CD4-positive, CD25-positive, alpha-beta regulatory T cell (primary cell): ENCODE data around the gene SLC2A11. TPM values are rescaled to one million over a fixed set of nuclear protein-coding genes. Genes with fewer than 3 reads are reported as not detected.

Experiments used
- ATAC-seq, 2 donors: fragments of 150-1000 bp; cut with Tn5 transposase; one replicate each; pipeline ENCODE4 v1.10.0; 2021; ENCODE audit warnings: low read depth in 2 of 2, moderate number of reproducible peaks in 2 of 2, moderate library complexity in 1 of 2
- DNase-seq, 3 donors: peaks; one replicate each; pipeline versions ENCODE4 v3.0.0 to v3.0.0-alpha.2; 2012 to 2022; ENCODE audit warnings: mixed read lengths in 1 of 3
- H3K27ac ChIP-seq: one replicate; pipeline ENCODE4 v1.7.0; 2013; ENCODE audit warnings: mild to moderate bottlenecking, low read length; ENCODE audit not compliant: insufficient read depth, poor library complexity, severe bottlenecking
- H3K27me3 ChIP-seq: one replicate; pipeline ENCODE4 v1.7.0; 2013; ENCODE audit warnings: low read length; ENCODE audit not compliant: control insufficient read depth, insufficient read depth
- H3K36me3 ChIP-seq: one replicate; pipeline ENCODE4 v1.7.0; 2013; ENCODE audit warnings: mild to moderate bottlenecking, low read length, moderate library complexity; ENCODE audit not compliant: control insufficient read depth, insufficient read depth
- H3K4me1 ChIP-seq: 2 replicates; pipeline ENCODE4 v1.7.0; 2013; ENCODE audit warnings: mild to moderate bottlenecking, low read length; ENCODE audit not compliant: insufficient read depth, control insufficient read depth, poor library complexity, severe bottlenecking
- H3K4me3 ChIP-seq: one replicate; pipeline ENCODE4 v1.7.0; 2013; ENCODE audit warnings: low read depth, mild to moderate bottlenecking, low read length, moderate library complexity
- H3K9me3 ChIP-seq, 2 experiments: 1 replicate in 1 of 2; 2 replicates in 1 of 2; pipeline ENCODE4 v1.7.0; 2013; ENCODE audit warnings: low read length in 2 of 2, mild to moderate bottlenecking in 1 of 2, moderate library complexity in 1 of 2; ENCODE audit not compliant: control insufficient read depth in 2 of 2
- H3K27ac Mint-ChIP-seq, 3 donors: one replicate each; pipeline ENCODE4 v1.8.0; 2020 to 2022; ENCODE audit warnings: mild to moderate bottlenecking in 3 of 3, mixed read lengths in 3 of 3, moderate library complexity in 2 of 3
- H3K27me3 Mint-ChIP-seq: one replicate; pipeline ENCODE4 v1.8.0; 2022; ENCODE audit warnings: mild to moderate bottlenecking, mixed read lengths
- H3K36me3 Mint-ChIP-seq: one replicate; pipeline ENCODE4 v1.8.0; 2020; ENCODE audit warnings: mixed read lengths
- H3K4me1 Mint-ChIP-seq, 4 donors: one replicate each; pipeline ENCODE4 v1.8.0; 2020 to 2022; ENCODE audit warnings: mixed read lengths in 4 of 4, mild to moderate bottlenecking in 1 of 4
- H3K4me3 Mint-ChIP-seq, 4 donors: one replicate each; pipeline ENCODE4 v1.8.0; 2020 to 2022; ENCODE audit warnings: mild to moderate bottlenecking in 4 of 4, mixed read lengths in 4 of 4, moderate library complexity in 3 of 4
- H3K9me3 Mint-ChIP-seq, 7 donors: one replicate each; pipeline ENCODE4 v1.8.0; 2020 to 2022; ENCODE audit warnings: mixed read lengths in 7 of 7, mild to moderate bottlenecking in 3 of 7, moderate library complexity in 2 of 7
- polyA plus RNA-seq, 4 donors: library from polyadenylated mRNA; unstranded; fragments of 300-500 nt; fragmentation: Illumina TruSeq; gene quantifications; one replicate each; pipeline ENCODE4 v1.2.3, GENCODE V29; 2021
- total RNA-seq: library from RNA; stranded (reverse); gene quantifications from one replicate; pipeline ENCODE4 v1.2.3, GENCODE V29; 2022

SLC2A11 gene
- total and polyA plus RNA-seq, 5 donors from 2014 or later, result 2.5 to 8.6 (median 4.2) TPM

DNA sequence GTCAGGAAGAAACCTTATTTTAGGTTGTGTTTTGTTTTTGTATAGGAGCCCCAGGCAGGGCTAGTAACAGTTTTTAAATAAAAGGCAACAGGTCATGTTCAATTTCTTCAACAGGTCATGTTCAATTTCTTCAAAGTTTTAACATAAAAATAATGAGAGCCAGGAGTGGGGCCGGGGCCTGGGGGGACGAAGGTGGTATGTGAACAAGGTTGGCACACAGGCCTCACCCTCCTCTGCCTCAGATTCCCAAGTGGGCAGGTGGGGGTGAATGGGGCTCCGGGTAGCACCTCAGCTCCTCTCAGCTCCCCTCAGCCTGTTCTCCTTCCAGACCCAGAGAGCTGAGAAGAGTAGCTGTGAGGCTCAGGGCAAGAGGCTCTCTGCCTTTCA, 23.3 kb upstream of the SLC2A11 start:
- H3K27me3 ChIP-seq, result no peaks in the 10 kb centered on the region
- H3K4me3 ChIP-seq, result no peak overlapping the region
- Mint-ChIP-seq H3K27me3 (no peaks in the 10 kb centered on the region), H3K9me3 (peaks cover 0 to 2% (median 0%) of the 10 kb centered on the region in 7 donors), H3K4me1 (peaks cover 9 to 18% (median 14%) of the 10 kb centered on the region in 4 donors), H3K36me3 (peaks cover 7% of the 10 kb centered on the region), H3K27ac (no peak overlapping the region), H3K4me3 (no peak overlapping the region)
- no peak overlapping the region for H3K27ac ChIP-seq
- DNase-seq (no peak), ATAC-seq (no peak)
- H3K9me3 ChIP-seq, result no peaks in the 10 kb centered on the region
- H3K4me1 ChIP-seq, result peaks cover 12% of the 10 kb centered on the region
- peaks cover 26% of the 10 kb centered on the region for H3K36me3 ChIP-seq

DNA sequence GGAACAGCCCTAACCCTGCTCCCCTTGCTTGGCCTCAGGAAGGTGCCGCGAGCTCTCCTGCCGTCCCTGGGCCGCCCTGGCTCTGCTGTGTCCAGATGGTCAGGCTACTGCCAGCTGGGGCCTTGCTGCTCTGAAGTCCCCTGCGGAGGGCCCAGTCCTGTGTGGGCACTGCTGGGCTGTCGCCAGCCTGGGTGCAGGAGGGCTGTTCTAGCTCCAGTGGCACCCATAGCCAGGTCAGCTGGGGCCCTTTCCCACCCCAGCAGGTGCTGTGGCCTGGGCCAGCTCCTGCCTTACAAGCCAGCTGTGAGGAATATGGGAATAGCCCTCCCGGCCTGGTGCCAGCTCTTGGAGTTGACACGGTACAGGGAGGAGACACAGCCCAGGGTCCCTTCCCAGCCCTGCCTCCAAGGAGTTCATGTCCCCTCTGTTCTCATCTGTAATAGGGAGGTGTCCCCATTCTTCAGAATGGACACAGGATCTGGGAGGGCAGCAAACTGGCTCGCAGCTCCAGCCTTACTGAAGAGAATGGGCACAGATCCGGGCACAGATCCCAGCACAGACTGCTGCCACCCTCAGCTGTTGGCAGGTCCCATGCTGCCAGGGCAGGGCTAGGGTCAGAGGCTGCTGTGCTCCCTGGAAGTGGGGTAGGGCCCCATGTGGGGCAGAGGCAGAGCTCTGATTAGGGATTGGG, 22.7 kb upstream of the SLC2A11 start:
- DNase-seq, result no peak
- H3K9me3 Mint-ChIP-seq, result peaks cover 0 to 2% (median 0%) of the 10 kb centered on the region in 7 donors
- H3K4me1 Mint-ChIP-seq, result peaks cover 6 to 21% (median 12%) of the 10 kb centered on the region in 4 donors
- Histone ChIP-seq H3K27me3 (no peaks in the 10 kb centered on the region), H3K4me3 (no peak overlapping the region), H3K9me3 (no peaks in the 10 kb centered on the region), H3K27ac (no peak overlapping the region), H3K4me1 (peaks cover 16% of the 10 kb centered on the region), H3K36me3 (peaks cover 22% of the 10 kb centered on the region)
- H3K27me3 Mint-ChIP-seq, result no peaks in the 10 kb centered on the region
- no peak for ATAC-seq
- no peak overlapping the region for H3K27ac Mint-ChIP-seq
- H3K36me3 Mint-ChIP-seq, result peaks cover 7% of the 10 kb centered on the region
- no peak overlapping the region for H3K4me3 Mint-ChIP-seq

DNA sequence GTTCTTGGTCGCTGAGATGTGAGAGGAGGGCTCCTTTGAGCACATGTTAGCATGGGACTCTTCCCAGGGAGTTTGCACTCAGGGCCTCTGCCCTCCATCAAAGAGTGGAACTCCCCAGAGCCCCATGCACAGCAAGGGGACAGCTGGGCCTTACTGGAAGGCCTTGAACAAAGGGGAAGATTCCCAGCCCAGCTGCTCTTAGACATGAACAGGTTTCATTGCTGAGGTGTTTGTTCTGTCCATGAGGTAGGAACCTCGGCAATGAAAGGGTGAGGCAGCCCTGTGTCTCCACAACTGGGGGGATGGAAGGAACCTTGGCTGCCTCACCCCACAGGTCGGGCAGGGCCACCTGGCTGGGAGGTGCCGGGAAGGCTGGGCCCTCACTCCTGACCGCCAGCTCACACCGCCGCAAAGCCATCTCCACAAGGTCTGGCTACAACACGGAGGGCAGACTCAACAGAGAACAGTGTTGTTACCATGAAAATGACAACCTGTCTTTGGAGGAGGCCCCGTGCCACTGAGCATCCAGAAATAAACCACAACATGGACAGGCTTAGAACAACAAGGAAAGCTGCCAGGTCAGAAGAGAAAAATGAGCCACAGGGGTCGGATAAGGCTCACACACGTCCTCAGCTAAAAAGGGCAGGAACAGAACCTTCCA, 22.1 kb upstream of the SLC2A11 start:
- H3K27ac ChIP-seq, result no peak overlapping the region
- H3K9me3 ChIP-seq, result no peaks in the 10 kb centered on the region
- peaks cover 16% of the 10 kb centered on the region for H3K4me1 ChIP-seq
- H3K9me3 Mint-ChIP-seq, result peaks cover 0 to 2% (median 0%) of the 10 kb centered on the region in 7 donors
- DNase-seq (no peak), ATAC-seq (no peak)
- H3K27me3 ChIP-seq, result no peaks in the 10 kb centered on the region
- peak overlapping the region in 2 of 4 donors; percentile 40 to 58 for H3K4me3 Mint-ChIP-seq
- peaks cover 0 to 21% (median 8%) of the 10 kb centered on the region in 4 donors for H3K4me1 Mint-ChIP-seq
- H3K27me3 Mint-ChIP-seq, result no peaks in the 10 kb centered on the region
- peaks cover 22% of the 10 kb centered on the region for H3K36me3 ChIP-seq
- H3K27ac Mint-ChIP-seq, result peak overlapping the region in 1 of 3 donors; percentile 20
- peaks cover 4% of the 10 kb centered on the region for H3K36me3 Mint-ChIP-seq
- no peak overlapping the region for H3K4me3 ChIP-seq

DNA sequence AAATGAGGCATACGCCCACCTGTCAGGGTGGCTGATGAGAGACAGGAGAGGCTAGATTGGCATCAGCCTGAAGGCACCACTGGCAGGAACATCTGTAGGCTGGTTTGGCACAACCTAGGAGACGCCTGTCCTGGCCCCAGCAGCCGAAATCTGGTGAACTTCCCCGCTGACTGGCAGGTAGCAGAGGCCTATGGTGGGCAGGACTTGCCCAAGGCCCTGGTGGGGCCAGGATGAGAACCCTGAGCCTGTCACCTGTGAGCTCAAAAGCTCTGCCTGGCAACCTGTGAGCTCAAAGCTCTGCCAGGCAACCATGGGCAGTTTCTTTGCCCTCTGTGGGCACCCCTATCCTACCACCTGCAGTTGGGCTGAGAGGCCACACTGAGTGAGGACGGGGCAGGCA, 21.4 kb upstream of the SLC2A11 start:
- H3K9me3 ChIP-seq, result no peaks in the 10 kb centered on the region
- peaks cover 18% of the 10 kb centered on the region for H3K36me3 ChIP-seq
- H3K27ac ChIP-seq, result no peak overlapping the region
- peaks cover 16% of the 10 kb centered on the region for H3K4me1 ChIP-seq
- Mint-ChIP-seq H3K27ac (no peak overlapping the region), H3K36me3 (peaks cover 4% of the 10 kb centered on the region), H3K4me1 (peaks cover 0 to 21% (median 8%) of the 10 kb centered on the region in 4 donors), H3K27me3 (peaks cover 5% of the 10 kb centered on the region), H3K4me3 (peak overlapping the region; percentile 4 to 86 (median 48)), H3K9me3 (peaks cover 0 to 2% (median 0%) of the 10 kb centered on the region in 7 donors)
- H3K4me3 ChIP-seq, result no peak overlapping the region
- DNase-seq (no peak), ATAC-seq (no peak)
- H3K27me3 ChIP-seq, result no peaks in the 10 kb centered on the region

DNA sequence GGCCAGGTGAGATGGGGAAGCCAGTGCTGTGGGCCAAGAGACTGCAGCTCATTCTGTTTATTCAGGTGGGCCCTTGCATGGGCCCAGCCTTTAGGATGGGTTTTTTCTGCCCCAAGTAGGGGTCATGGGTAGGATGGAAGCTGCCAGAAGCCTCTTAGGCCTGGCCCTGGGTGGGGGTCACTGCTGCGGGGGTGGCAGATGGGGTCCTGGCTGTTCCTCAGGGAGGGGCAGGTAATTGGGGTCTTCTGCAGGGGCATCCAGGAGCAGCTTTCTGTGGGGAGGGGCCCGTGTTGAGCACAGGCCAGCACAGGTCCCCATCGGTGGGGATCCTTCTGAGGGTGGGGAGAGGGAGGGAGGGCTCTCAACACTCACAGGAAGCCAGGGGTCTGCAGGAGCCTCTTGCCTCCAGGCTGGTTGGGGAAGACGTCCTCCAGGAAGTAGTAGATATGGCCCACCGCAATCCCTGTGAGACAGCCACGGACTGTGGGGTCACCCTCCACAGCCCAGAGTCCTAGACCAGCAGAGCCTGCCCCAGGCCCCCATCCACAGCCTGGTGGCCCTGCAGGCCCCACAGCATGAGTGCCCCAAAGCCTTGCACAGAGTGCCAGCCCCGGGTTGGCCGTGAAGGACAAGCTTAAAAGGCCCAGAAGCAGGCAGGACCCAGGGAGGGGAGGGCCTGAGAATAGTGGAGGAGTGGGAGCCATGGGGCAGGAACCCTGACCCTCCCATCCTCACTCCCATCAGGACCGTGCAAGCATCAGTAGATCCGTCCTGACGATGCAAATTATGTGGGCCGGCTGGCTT, 20.8 kb upstream of the SLC2A11 start:
- Histone ChIP-seq H3K27ac (no peak overlapping the region), H3K9me3 (no peaks in the 10 kb centered on the region), H3K4me3 (no peak overlapping the region), H3K36me3 (peaks cover 14% of the 10 kb centered on the region), H3K4me1 (peaks cover 16% of the 10 kb centered on the region), H3K27me3 (no peaks in the 10 kb centered on the region)
- Mint-ChIP-seq H3K27me3 (peaks cover 6% of the 10 kb centered on the region), H3K36me3 (peaks cover 4% of the 10 kb centered on the region), H3K4me3 (peak overlapping the region; percentile 63 to 94 (median 80)), H3K4me1 (peaks cover 0 to 21% (median 8%) of the 10 kb centered on the region in 4 donors), H3K9me3 (peaks cover 0 to 2% (median 0%) of the 10 kb centered on the region in 7 donors), H3K27ac (no peak overlapping the region)
- DNase-seq (no peak), ATAC-seq (no peak)

DNA sequence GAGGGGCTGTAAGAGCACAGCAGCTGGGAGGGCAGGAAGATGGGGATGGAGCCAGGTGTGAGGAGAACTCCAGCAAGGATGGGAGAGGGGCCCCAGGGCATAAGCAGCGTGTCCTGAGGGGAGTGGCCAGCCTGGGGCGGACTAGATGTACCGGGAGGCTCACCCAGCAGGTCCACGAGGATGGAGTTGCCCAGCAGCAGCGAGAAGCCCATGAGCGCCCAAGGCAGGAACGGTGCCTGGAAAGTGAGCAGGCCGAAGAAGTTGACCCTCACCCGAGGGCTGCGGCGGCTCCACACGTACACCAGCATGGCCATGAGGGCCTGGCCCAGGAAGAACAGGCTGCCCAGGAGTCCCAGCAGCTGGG, 20.2 kb upstream of the SLC2A11 start:
- H3K4me3 ChIP-seq, result no peak overlapping the region
- DNase-seq (no peak), ATAC-seq (no peak)
- H3K36me3 Mint-ChIP-seq, result peaks cover 4% of the 10 kb centered on the region
- peaks cover 0 to 2% (median 0%) of the 10 kb centered on the region in 7 donors for H3K9me3 Mint-ChIP-seq
- H3K4me3 Mint-ChIP-seq, result peak overlapping the region; percentile 47 to 94 (median 68)
- no peak overlapping the region for H3K27ac Mint-ChIP-seq
- H3K27me3 ChIP-seq, result no peaks in the 10 kb centered on the region
- peaks cover 0 to 21% (median 8%) of the 10 kb centered on the region in 4 donors for H3K4me1 Mint-ChIP-seq
- H3K27me3 Mint-ChIP-seq, result peaks cover 6% of the 10 kb centered on the region
- no peaks in the 10 kb centered on the region for H3K9me3 ChIP-seq
- peaks cover 16% of the 10 kb centered on the region for H3K4me1 ChIP-seq
- H3K27ac ChIP-seq, result no peak overlapping the region
- peaks cover 14% of the 10 kb centered on the region for H3K36me3 ChIP-seq

DNA sequence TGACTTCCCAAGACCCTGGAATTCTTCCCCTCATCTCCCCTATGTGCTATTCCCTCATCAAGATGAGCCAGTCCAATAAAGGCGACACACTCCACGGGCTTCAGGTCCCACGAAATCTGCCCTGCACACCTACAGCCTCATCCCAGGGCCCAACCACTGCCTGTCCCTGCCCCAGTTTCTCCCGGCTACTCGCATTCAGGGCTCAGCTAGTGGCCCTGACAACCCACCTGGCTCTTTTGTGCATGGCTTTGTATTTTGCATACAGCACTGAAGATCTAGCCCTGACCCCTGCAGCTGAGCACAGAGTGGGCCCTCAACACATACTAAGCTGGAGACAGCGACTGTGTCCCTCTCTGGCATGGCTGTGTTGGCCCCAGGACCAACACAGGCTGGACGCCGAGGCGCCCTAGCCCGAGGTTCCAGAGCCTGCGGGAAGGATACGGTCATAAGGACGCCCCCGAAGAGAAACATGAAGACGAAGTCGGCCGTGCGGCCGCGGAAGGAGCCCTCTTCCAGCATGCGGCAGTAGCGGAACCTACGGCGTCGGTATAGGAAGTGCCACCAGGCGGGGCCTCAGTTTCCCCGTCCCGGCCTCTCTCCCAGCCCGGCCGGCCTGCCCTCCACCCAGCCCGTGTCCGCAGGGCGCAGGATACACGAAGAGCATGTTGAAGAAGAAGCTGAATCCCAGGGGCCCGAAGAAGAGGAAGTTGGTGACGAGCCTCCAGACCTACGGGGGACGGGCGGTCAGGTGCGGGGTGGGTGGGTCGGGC, 19.6 kb upstream of the SLC2A11 start:
- no peaks in the 10 kb centered on the region for H3K27me3 ChIP-seq
- H3K4me3 Mint-ChIP-seq, result peak overlapping the region; percentile 73 to 94 (median 89)
- peak in 1 of 3 donors; percentile 24 for DNase-seq
- peak overlapping the region; percentile 26 for H3K4me3 ChIP-seq
- peaks cover 4% of the 10 kb centered on the region for H3K36me3 Mint-ChIP-seq
- peaks cover 0 to 21% (median 8%) of the 10 kb centered on the region in 4 donors for H3K4me1 Mint-ChIP-seq
- H3K27ac Mint-ChIP-seq, result peak overlapping the region; percentile 76 to 98 (median 92)
- peaks cover 0 to 2% (median 0%) of the 10 kb centered on the region in 7 donors for H3K9me3 Mint-ChIP-seq
- ATAC-seq, result no peak
- H3K27ac ChIP-seq, result peak overlapping the region; percentile 41
- peaks cover 6% of the 10 kb centered on the region for H3K27me3 Mint-ChIP-seq
- H3K9me3 ChIP-seq, result no peaks in the 10 kb centered on the region
- peaks cover 14% of the 10 kb centered on the region for H3K36me3 ChIP-seq
- H3K4me1 ChIP-seq, result peaks cover 16% of the 10 kb centered on the region
